Measurements from ENCODE around the gene HDAC10.

Gene HDAC10

GRCh38 chr22:50244420-50245213 is 6.4 kb downstream of the HDAC10 start, which contains the start of gene TUBGCP6:
TSS of gene TUBGCP6 (minus strand) at chr22:50245023. CDS start at chr22:50244459, 564 bp downstream.
- H3K9me3 ChIP-seq (ENCODE audit: control insufficient read depth, low read length), result no peaks in the 10 kb centered on the region
- H3K4me3 ChIP-seq (ENCODE audit: extremely low read depth, insufficient read depth, low read length, poor library complexity, severe bottlenecking), result peak within 1 kb of the TSS; percentile 95
- peak within 1 kb of the TSS; percentile 85 for H3K27ac ChIP-seq (ENCODE audit: low read depth, low read length, severe bottlenecking)
- WGBS, 2 experiments (ENCODE audit: insufficient coverage in 2 of 2), result 0 to 1% methylated on average over 71 to 72 of the region's 76 CpGs
- H3K4me1 ChIP-seq (ENCODE audit: control insufficient read depth, insufficient read depth, low read length, poor library complexity, severe bottlenecking), result peaks cover 11% of the 10 kb centered on the region
- peaks cover 29% of the 10 kb centered on the region for H3K36me3 ChIP-seq (ENCODE audit: control insufficient read depth, insufficient read depth, low read length)

GRCh38 chr22:50243685-50244419 is 7.2 kb downstream of the HDAC10 start:
- WGBS, 2 experiments (ENCODE audit: insufficient coverage in 2 of 2), result 53% methylated on average over 22 to 25 of the region's 27 CpGs
- Histone ChIP-seq H3K27ac (ENCODE audit: low read depth, low read length, severe bottlenecking) (no peak overlapping the region), H3K9me3 (ENCODE audit: control insufficient read depth, low read length) (no peaks in the 10 kb centered on the region), H3K36me3 (ENCODE audit: control insufficient read depth, insufficient read depth, low read length) (peaks cover 33% of the 10 kb centered on the region), H3K4me3 (ENCODE audit: extremely low read depth, insufficient read depth, low read length, poor library complexity, severe bottlenecking) (peak overlapping the region; percentile 95), H3K4me1 (ENCODE audit: control insufficient read depth, insufficient read depth, low read length, poor library complexity, severe bottlenecking) (peaks cover 11% of the 10 kb centered on the region)

- Histone ChIP-seq H3K36me3 (ENCODE audit: control insufficient read depth, insufficient read depth, low read length) (peaks cover 34% of the 10 kb centered on the region), H3K4me3 (ENCODE audit: extremely low read depth, insufficient read depth, low read length, poor library complexity, severe bottlenecking) (peak overlapping the region; percentile 14), H3K27ac (ENCODE audit: low read depth, low read length, severe bottlenecking) (no peak overlapping the region), H3K4me1 (ENCODE audit: control insufficient read depth, insufficient read depth, low read length, poor library complexity, severe bottlenecking) (peaks cover 11% of the 10 kb centered on the region), H3K9me3 (ENCODE audit: control insufficient read depth, low read length) (no peaks in the 10 kb centered on the region)
- 84 to 89% methylated on average over 10 of the region's 14 CpGs for WGBS, 2 experiments (ENCODE audit: insufficient coverage in 2 of 2)
Observed at GRCh38 chr22:50242406-50242949, 8.6 kb downstream of the HDAC10 start.

- peaks cover 23% of the 10 kb centered on the region for H3K36me3 ChIP-seq (ENCODE audit: control insufficient read depth, insufficient read depth, low read length)
- H3K27ac ChIP-seq (ENCODE audit: low read depth, low read length, severe bottlenecking), result no peak overlapping the region
- H3K4me3 ChIP-seq (ENCODE audit: extremely low read depth, insufficient read depth, low read length, poor library complexity, severe bottlenecking), result no peak overlapping the region
- peaks cover 9% of the 10 kb centered on the region for H3K4me1 ChIP-seq (ENCODE audit: control insufficient read depth, insufficient read depth, low read length, poor library complexity, severe bottlenecking)
- H3K9me3 ChIP-seq (ENCODE audit: control insufficient read depth, low read length), result peaks cover 7% of the 10 kb centered on the region
- 81 to 85% methylated on average over 7 to 9 of the region's 9 CpGs for WGBS, 2 experiments (ENCODE audit: insufficient coverage in 2 of 2)
Observed at GRCh38 chr22:50238755-50239154, 12.3 kb downstream of the HDAC10 start.

DNA sequence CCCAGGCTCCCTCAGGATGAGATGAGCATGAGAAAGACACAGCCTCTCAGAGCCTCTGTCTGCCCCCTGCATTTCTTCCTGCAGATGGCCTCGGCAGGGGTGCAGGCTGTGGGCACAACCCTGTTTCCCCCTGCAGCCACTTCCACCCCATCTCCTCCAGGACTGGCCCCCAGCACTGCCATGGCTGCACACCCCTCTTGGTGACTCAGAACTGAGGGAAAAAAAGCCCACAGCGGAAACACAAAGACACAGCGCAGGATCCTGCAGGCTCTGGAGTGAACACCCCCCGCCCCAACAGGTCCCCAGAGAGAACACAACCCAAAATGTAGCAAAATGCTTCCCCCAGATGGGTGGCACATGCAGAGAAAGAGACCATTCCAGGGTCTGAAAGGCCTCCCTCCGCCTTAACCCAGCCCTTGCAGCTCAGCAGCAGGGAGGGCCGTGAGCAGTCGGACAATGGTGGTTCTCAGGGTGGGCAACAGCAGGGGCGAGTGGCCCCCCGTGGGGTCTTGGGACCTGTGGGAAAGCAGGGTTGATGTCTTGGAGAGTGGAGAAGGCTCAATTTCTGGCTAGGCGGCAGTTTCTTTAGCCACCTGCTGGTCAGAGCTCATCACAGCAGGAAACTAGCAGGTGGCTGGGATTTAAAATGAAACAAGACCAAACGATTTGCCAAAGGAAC is 14.2 kb downstream of the HDAC10 start:
- H3K36me3 ChIP-seq (ENCODE audit: control insufficient read depth, insufficient read depth, low read length), result peaks cover 23% of the 10 kb centered on the region
- WGBS, 2 experiments (ENCODE audit: insufficient coverage in 2 of 2), result 84 to 85% methylated on average over 7 to 9 of the region's 11 CpGs
- H3K4me1 ChIP-seq (ENCODE audit: control insufficient read depth, insufficient read depth, low read length, poor library complexity, severe bottlenecking), result no peaks in the 10 kb centered on the region
- no peak overlapping the region for H3K4me3 ChIP-seq (ENCODE audit: extremely low read depth, insufficient read depth, low read length, poor library complexity, severe bottlenecking)
- peaks cover 7% of the 10 kb centered on the region for H3K9me3 ChIP-seq (ENCODE audit: control insufficient read depth, low read length)
- no peak overlapping the region for H3K27ac ChIP-seq (ENCODE audit: low read depth, low read length, severe bottlenecking)

DNA sequence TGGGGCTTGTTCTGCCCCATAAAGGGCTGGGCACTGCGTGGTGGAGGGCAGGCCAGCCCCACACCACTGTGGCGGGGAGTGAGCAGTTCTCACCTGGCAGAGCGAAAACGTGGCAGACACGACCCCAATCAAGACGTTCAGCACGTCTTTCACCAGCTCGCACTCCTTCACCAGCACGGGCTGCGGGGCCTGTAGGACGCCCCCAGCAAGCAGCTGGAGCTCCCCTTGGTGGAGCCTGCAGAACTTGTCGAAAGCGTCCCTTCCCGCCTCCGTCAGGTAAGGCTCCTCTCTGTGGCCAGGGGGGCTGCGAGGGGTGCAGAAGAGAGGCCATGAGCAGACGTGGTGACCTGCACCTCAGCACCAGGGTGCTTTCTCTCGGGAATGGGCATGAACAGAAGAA is 17.8 kb downstream of the HDAC10 start:
- H3K4me1 ChIP-seq (ENCODE audit: control insufficient read depth, insufficient read depth, low read length, poor library complexity, severe bottlenecking), result no peaks in the 10 kb centered on the region
- peaks cover 27% of the 10 kb centered on the region for H3K36me3 ChIP-seq (ENCODE audit: control insufficient read depth, insufficient read depth, low read length)
- no peak overlapping the region for H3K27ac ChIP-seq (ENCODE audit: low read depth, low read length, severe bottlenecking)
- H3K9me3 ChIP-seq (ENCODE audit: control insufficient read depth, low read length), result peaks cover 7% of the 10 kb centered on the region
- 94 to 96% methylated on average over 16 to 18 of the region's 18 CpGs for WGBS, 2 experiments (ENCODE audit: insufficient coverage in 2 of 2)
- H3K4me3 ChIP-seq (ENCODE audit: extremely low read depth, insufficient read depth, low read length, poor library complexity, severe bottlenecking), result no peak overlapping the region

- Histone ChIP-seq H3K4me1 (ENCODE audit: control insufficient read depth, insufficient read depth, low read length, poor library complexity, severe bottlenecking) (no peaks in the 10 kb centered on the region), H3K4me3 (ENCODE audit: extremely low read depth, insufficient read depth, low read length, poor library complexity, severe bottlenecking) (no peak overlapping the region), H3K36me3 (ENCODE audit: control insufficient read depth, insufficient read depth, low read length) (peaks cover 27% of the 10 kb centered on the region), H3K27ac (ENCODE audit: low read depth, low read length, severe bottlenecking) (no peak overlapping the region), H3K9me3 (ENCODE audit: control insufficient read depth, low read length) (peaks cover 7% of the 10 kb centered on the region)
- 94 to 96% methylated on average over 20 of the region's 20 CpGs for WGBS, 2 experiments (ENCODE audit: insufficient coverage in 2 of 2)
Observed at GRCh38 chr22:50232481-50233151, 18.4 kb downstream of the HDAC10 start.

DNA sequence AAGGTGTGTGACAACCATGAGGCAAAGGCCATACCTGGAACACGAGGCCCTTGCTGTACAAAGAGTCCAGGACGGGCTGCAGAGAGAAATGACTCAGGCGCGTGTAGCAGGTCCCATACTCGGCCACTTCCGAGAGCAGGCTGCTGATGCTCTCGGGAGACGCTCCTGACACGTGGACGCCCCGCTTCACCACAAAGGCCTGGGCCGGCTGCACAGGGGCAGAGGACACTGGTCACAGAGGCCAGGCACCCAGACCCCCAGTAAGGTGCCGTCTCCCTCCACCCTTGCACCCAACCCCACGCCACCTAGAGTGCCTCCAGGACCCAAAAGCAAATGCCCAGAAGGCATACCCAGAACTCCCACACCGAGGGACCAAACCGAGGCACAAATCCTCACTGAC is 21.7 kb downstream of the HDAC10 start:
- Histone ChIP-seq H3K9me3 (ENCODE audit: control insufficient read depth, low read length) (no peaks in the 10 kb centered on the region), H3K36me3 (ENCODE audit: control insufficient read depth, insufficient read depth, low read length) (peaks cover 29% of the 10 kb centered on the region), H3K4me3 (ENCODE audit: extremely low read depth, insufficient read depth, low read length, poor library complexity, severe bottlenecking) (no peak overlapping the region), H3K4me1 (ENCODE audit: control insufficient read depth, insufficient read depth, low read length, poor library complexity, severe bottlenecking) (no peaks in the 10 kb centered on the region), H3K27ac (ENCODE audit: low read depth, low read length, severe bottlenecking) (no peak overlapping the region)
- WGBS, 2 experiments (ENCODE audit: insufficient coverage in 2 of 2), result 97% methylated on average over 13 to 14 of the region's 16 CpGs

- WGBS, 2 experiments (ENCODE audit: insufficient coverage in 2 of 2), result 92 to 94% methylated on average over 5 to 9 of the region's 9 CpGs
Observed at GRCh38 chr22:50228366-50228765, 22.7 kb downstream of the HDAC10 start.

More at GRCh38 chr22:50228366-50228765, 22.7 kb downstream of the HDAC10 start:
- no peak overlapping the region for H3K27ac ChIP-seq (ENCODE audit: low read depth, low read length, severe bottlenecking)
- no peaks in the 10 kb centered on the region for H3K9me3 ChIP-seq (ENCODE audit: control insufficient read depth, low read length)
- H3K4me3 ChIP-seq (ENCODE audit: extremely low read depth, insufficient read depth, low read length, poor library complexity, severe bottlenecking), result no peak overlapping the region
- H3K36me3 ChIP-seq (ENCODE audit: control insufficient read depth, insufficient read depth, low read length), result peaks cover 39% of the 10 kb centered on the region
- H3K4me1 ChIP-seq (ENCODE audit: control insufficient read depth, insufficient read depth, low read length, poor library complexity, severe bottlenecking), result no peaks in the 10 kb centered on the region

Data from mesodermal cell (in vitro differentiated cells).